NCI-H187 treated with DMSO at 0.1 percent for 48 hours (cell line): Measurements from ENCODE around the gene IQSEC1.

Experiments
- DNase-seq: peaks from one replicate; lab custom pipeline; 2025; lab: John Stamatoyannopoulos, UW

Gene IQSEC1

DNA sequence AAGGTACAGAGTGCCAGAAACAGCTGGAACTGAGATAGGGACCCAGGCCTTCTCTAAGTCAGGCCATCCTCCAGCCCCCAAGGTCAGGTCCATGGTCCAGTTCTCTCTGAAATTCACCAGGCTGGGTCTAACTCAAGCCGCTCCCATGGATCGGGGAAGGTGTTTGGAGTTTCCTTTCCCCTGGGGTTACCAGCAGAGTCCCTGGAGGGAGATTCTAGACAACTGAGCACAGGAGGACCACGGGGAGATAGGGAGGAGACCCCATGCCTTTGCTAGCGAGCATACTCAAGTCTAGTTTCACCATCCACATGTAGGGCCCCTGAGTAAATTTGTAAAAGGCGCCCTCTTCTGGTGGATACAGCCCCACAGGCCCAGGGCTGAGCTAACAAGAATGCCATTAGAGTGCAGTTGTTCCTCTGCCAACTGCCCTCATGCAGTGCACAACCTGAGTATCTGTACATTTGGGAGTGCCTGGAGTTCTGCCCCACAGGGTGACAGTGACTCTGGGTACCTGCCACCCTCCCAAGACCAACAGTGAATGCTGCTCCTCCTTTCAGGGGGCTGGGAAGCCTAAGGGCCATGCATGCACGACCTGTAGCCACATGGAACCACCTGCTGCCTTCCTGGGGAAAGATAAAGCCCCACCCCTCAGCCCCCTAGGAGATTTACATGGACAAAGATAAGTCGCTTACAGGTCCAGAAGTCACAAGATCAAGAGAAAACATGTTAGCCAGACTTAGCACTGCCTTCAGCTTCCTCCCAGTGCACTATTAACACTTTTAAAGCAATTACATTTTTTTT, 89.0 kb downstream of the IQSEC1 start:
- DNase-seq, result no peak

DNA sequence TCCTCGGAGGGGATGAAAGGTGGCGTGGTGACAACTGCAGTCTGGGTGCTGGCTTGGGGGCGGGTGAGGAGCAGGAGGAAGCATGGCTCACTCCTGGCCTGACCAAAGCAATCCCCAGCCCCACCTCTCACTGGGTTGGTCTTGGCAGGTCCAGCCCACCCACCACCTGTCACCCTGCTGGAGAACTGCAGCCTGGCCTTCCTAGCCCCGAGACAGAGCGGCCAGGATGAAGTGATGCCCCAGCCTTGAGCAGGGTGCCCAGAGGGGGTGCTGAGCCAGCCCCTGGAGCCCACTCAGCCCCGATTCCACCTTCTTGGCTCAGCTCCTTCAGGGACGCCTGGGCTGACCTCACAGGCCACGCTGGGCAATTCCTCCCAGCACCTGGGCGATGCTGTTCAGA, 89.9 kb downstream of the IQSEC1 start:
- DNase-seq, result no peak

DNA sequence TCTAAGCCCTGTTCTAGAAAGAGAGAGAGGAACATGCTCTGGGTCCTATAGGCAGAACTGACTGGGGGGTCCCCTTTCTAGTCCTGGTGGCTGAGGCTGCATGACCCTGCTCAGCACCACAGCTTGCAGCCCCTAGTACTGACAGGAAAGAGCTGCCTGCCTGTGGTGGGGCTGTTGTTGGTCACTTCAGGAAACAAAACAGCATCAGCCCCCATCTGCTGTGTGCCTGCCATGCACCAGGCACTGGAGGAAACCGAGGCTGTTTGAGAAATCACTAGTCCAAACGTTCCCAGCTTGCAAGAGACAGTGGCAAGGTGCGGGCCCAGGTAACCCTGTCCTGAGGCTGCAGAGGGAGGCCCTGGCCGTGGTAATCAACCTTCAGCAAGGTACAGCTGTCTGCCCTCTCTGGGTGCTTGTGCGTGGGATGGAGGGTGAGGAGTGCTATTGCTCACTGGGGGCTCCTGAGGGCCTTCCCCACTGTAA, 90.6 kb downstream of the IQSEC1 start:
- no peak for DNase-seq

DNA sequence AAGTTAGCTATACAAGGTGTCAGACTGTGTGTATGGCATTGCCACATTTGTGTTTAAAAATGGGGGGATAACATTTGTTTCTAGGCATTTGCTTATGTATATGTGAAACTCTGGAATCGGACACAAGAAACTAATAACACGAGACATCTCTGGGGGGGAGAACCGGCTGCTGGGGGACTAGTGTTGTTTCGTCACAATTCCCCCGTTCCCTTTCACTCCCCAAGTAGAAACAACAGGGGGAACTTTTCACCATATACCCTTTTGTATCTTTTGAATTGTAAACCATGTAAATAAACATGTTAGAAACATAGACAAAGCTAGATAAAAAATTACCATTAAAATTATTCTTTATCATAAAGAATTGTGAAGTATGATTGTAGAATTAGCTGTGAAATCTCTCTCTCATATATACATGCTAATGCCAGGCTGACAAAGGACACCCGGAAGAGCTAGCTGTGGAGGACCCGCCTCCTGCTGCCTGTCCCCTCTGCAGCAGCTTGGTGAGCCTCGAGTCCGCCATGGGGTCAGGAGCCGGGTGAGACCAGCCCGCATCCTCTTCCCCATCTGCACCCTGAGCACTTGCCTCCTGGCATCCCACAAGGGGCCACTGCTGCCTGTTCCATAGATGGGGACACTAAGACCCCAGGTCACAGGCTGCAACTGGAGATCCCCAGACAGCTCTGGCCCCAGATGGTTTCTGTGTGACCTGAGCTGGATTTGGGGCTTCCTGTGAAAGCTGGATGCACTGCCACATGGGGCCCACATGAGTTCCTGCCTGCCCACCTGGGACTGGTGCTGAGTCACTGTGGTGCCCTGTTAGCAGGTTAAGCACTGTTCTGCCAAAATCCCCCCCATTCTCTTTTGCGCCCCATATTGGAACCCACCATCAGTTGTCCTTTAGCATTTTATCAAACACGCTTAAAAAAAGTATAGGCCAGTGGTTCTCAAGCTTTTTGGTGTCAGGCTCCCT, 91.6 kb downstream of the IQSEC1 start:
- no peak for DNase-seq

DNA sequence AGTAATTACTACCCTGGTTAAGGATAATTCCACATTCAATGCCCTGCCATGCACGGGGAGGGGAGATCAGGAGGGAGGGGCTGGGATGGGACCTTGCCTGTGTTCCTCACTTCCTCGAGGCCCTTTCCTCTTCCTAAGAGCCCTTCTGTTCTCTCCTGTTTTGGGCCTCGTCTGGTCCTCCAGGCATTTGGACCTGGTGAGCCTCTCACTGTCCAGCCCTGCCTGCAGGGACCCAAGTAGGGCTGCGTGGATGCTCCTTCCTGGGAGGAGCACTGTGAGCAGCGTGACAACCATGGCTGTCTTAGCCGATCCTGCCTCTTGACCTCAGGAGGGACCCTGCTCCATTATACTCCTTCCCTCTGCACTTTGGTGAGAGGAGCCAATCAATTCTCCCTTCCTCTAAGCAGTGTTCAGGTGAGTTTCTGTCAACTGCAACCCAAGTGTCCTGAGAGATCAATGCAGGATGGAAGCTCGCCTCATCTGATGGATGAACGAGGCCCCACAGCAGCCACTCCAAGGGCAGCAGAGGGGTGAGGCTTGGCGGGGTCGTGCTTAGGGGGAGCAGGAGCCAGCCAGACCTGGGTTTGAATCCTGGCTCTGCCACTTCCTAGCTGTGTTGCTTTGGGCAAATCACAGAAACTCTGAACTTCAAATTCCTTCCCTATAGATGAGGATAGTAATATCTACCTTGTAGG, 92.5 kb downstream of the IQSEC1 start:
- no peak for DNase-seq

DNA sequence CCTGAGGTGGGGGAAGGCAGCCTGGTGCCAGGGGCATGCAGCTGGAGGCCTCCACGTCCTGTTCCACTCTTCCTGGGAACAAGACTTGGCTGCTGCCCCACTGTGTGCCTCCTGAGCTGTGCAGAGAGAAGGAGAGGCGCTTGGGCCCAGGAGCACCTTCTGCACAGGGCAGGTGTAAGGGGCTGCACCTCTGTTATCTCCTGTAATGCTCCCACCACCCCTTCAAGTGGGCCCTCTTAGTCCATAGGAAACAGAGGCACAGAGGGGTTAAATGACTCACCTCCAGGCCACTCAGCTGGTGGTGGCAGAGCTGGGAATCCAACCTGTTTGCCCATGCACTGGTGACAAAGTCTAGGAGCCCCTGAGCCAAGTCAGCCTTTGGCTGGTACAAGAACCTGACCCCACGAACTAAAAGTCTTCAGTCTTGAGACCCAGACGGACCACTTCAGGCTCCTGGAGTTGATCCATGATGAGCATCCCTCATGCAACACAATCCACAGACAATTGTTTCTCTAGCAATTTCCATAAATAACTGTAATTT, 93.2 kb downstream of the IQSEC1 start:
- no peak for DNase-seq

DNA sequence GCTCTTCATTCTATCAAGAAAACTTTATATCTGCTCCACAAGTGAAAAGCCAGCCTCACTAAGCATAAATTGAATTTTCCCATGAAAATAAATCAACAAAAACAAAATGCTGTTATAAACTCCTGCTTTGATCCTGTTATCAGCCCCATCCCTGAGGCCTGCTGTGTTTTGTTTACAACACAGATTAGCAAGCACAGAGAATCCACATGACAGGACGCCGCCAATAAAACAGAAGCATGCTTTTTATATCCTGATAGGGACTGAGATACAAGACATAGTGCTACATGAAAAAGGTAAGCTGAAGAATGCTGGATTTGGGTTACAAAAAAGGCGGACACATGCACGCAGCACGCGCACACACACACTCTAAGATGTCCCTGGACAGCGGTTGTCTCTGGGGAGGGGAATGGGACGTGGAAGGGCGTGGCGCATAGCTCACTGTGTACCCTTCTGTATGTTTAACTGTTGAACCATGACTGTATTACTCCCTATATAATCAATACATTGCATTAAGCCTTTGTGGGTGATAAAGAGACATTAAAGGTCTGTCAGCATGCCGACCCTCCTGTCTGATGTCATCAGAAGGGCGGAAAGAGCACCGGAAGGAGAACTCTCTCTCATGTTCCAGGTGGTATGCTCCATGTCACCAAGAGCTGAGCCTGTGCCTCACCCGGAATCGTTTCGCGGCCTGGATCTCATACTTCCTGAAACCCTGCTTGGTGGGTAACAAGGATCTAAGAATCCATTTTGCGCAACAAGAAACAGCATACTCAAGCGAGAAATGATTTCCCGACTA, 93.9 kb downstream of the IQSEC1 start:
- no peak for DNase-seq

DNA sequence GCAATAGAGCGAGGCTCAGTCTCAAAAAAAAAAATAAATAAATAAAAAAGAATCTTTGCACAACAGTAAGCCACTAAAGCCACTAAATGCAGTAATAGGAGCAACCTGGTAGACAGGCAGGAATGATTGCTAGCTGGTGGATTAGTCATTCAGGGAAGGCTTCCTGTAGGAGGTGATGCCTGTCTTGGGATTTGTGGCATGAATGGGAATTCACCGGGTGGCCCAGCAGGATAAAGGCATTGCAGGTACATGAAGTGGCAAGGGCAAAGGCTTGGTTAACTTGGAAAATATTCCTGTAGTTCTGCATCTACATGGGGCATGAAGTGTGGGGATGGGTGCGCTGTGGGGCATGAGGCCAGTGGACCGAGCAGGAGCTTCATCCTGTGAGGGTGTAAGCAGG, 94.5 kb downstream of the IQSEC1 start:
- DNase-seq, result no peak

DNA sequence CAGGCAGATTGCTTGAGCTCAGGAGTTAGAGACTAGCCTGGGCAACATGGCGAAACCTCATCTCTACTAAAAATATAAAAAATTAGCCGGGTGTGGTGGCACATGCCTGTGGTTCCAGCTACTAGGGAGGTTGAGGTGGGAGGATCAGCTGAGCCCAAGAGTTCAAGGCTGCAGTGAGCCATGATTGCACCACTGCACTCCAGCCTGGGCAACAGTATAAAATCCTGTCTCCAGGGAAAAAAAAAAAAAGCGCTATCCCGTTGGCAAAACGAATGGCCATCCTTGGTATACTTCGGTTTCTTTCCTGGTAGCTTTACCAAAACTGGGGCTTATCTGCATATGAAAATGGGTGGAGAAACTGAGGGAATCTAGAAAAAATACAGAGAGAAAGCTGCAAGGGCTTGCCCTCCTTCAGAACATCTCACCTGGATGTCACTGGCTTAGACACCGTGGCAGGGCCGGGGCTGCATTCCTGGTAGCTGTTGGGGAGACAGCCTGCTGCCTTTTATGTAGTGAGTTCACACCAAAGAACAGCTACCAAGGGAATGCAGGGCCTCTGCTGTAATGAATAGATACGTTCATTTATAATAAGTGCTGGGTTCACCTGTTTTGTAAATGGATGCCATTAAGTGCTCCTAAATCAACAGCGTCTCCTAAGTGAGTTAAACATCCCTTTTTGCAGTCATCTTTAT, 96.0 kb downstream of the IQSEC1 start:
- DNase-seq, result no peak

DNA sequence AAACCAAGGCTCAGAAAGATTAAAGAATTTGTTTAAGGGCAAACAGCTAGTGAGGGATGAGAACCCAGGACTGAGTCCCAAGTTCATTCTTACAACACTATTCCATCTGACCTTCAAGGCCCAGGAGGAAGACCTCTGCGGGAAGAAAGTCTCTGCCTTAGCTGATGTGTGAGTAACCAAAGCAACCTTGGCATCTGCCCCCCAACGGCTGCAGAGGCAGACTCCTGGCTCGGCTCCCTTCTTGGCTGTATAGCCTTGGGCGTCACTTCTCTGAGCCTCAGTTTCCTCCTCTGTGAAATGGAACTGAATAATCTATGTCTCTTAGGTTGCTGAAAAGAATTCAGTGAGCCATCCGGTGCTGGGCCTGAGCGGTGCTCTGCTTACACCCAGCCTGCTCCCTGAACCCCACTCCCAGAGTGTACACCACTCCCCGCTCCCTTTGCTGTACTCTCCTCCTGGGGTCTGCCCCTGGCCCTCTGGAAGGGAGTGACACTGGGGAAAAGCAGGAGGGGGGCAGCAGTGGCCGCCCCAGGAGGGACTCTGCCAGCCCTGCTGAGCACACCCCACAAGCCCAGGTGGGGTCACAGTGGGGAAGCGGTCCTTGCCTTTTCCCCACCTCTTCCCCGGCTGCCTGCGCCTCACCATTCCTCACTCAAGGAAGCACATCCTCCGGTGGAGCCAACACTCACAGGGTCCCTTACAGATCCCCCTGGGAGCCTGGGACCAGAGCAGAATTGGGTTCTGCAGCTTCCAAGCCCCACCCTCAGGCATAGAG, 97.3 kb downstream of the IQSEC1 start:
- DNase-seq, result no peak

DNA sequence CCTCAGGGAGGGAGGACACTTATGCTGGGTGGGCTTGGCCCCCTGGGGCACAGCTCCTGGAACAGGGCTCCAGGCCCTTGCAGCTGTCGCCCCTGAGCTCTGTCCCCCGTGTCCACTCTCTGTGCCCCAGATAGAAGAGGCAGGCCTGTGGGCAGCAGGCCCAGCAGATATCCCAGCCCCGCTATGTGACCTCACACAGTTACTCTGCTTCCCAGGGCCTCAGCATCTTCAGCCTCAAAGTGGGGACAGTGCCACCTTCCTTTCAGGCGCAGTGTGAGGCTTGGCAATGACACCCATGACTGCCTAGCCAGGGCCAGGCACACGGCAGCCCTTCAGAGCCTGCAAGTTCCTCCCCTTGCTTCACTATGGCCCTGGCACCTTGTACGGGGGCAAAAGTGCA, 98.4 kb downstream of the IQSEC1 start:
- DNase-seq, result no peak

DNA sequence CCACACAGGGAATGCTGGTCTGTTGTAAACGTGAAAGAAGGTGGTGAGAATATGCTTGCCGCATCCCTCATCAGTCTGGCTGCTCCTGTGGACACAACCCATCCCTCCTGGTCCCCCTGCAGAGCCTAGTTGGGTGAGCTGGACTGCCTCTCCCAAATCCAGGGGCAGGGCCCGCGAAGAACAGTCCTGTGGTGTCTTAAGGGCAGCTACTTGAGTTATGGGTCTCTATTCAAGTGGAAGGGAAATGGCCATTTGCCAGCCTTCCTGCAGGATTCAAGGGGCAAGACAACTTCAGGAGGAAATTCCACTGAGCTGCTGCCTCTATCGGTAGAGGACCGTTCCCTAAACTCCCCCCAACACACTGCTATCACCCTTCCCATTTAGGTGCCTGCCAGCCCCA, 98.9 kb downstream of the IQSEC1 start:
- DNase-seq, result no peak

DNA sequence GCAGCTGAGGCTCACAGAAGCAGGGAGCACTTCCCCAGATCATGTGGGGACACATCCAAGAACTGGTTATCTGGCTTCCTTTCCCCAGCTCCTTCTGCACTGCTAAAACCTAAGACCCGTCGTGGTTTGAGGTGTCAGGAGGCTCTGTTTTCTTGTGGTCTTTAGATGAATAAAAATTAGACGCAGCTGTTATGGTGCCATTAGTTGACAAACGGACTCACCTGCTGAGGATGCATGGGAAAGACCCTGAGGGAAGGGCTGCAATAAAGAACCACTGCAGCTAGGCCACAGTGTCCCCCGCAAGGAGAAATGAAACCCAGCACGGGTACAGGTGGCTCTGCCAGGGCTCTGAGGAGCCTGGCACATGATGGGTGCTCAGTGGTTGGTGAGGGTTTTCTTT, 99.4 kb downstream of the IQSEC1 start:
- DNase-seq, result no peak

DNA sequence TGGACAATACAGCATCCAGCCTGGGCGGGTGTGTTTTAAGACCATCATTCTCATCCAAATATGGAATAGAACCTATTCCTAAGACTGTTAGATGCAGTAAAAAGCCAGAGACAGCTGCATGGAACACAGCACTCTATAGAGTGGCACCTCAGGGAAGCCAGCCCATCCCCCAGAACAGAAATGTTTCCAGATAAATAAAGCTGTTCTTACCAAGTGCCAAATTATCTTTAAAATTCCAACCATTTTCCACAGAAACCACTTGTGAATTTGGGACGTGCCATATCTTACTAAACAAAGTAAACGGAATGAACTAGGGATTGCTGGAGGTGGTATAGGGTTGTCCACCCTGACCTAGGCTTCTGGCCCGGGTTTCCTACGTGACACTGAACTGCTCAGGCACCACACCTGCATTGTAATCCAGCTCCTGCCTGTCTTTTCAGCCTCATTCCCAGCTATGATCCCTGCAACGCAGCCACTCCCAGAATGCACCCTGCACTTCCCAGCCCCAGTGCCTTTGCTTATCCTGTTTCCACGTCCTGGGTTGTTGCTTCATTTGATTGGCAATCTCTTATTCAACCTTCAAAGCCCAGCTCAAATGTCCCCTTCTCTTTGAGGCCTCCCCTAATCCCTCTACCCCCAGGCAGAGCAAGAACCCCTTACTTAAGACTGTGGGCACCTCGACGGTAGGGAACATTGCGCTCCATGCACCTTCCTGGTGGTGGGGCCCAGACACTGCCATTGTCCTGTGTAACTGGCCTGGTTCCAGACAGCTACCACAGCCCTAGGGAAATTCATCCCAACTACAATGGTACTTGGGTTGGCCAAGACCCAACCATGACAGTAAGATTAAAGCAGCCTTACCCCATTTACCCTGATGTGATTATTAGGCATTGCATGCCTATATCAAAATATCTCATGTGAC, 100.2 kb downstream of the IQSEC1 start:
- no peak for DNase-seq

DNA sequence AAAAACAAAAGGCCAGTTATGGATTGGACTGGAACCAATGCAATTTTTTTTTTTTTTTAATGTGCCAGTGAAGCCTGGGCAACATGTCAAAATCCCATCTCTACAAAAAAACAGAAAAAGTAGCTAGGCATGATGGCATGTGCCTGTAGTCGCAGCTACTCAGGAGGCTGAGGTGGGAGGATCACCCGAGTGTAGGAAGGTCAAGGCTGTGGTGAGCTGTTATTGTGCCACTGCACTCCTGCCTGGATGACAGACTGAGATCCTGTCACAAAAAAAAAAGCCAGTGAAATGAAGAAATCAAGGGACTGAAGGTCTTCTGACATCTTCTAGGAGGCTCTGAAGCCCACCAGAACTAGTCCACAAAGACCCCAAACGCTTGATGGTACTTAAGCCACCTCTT, 101.2 kb downstream of the IQSEC1 start:
- DNase-seq, result no peak

DNA sequence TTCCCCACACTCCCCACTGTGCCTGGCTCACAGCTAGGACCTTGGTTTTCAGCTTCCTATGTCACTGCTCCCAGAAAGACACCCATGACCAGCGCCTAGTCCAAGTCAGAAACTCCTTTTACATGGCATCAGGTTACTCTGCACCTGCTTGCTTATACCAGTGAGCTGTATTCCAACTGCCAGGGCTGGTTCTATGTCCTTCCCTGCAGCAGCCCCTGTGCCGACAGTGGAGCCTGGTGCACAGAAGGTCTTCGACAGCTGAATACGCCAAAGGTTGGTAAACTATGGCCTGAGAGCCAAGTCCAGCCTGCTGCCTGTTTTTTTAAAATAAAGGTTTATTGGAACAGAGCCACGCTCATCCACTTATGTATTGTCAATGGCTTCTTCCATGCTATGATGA, 102.5 kb downstream of the IQSEC1 start:
- no peak for DNase-seq

DNA sequence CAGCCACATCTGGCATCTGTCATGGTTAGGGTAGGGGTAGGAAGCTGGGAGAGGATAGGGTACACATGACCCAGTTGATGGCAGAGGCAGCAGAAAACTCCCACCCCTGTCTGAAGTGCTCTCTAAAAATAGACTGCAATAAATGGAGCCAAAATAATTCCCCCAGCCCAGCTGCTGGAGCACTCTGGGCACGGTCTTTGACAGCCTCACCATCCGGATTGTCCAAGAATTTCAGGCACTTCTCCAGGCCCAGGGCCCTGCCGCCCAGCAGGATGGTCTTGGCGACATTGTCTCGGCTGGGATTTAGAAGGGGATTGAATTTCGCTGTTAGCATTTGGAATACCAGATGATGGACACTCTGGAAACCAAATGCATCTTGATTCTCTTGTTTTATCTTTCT, 103.7 kb downstream of the IQSEC1 start:
- DNase-seq, result no peak

DNA sequence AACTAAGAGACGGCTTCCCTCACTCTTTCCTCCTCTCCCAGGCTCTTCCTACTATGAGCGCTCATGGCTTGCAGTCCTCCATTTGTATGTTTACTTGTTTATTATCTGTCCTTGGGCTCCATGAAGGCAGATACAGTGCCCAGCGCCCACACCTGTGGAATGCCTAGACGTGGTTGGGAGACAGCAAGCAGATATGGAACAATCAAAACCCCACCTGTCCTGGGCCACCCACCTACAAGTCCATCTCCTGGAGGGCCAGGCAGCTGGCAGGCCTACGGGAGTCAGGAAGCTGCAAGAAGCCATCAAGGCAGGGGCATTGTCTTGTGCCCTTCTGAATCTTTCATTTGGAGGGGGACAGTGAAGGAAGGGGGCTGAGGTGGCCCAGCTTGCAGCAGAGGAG, 104.7 kb downstream of the IQSEC1 start:
- DNase-seq, result no peak
